IMR-90 (cell line): ENCODE data around the gene THRAP3. TPM values are rescaled to one million over a fixed set of nuclear protein-coding genes. Genes with fewer than 3 reads are reported as not detected.

ENCODE experiments used
- ATAC-seq: fragments of 200-7000 bp; cut with Tn5 transposase; 2 replicates; pipeline ENCODE4 v1.9.1; 2020; ENCODE audit warnings: low read depth, mild to moderate bottlenecking, moderate library complexity
- BruUV-seq: library from RNA; stranded (reverse); fragments of 400-500 nt; replicated peaks from 2 replicates; lab custom pipeline; 2021; lab: Mats Ljungman, UMichigan
- CTCF ChIA-PET: fragments of 300-600 bp; formaldehyde crosslinking; extraction: SDS; loops from one replicate; lab custom pipeline; 2021; ENCODE audit warnings: antibody characterized with exemption; lab: Yijun Ruan, JAX
- POLR2A ChIA-PET: fragments of 300-600 bp; sonication (Branson Sonifier 250); formaldehyde crosslinking; loops from one replicate; lab custom pipeline; 2022; ENCODE audit warnings: antibody characterized with exemption; ENCODE audit not compliant: unreplicated experiment; lab: Charles Lee
- DNase-seq: peaks from one replicate; pipeline ENCODE4 v3.0.0; 2013
- H2AFZ ChIP-seq: replicated peaks from 2 replicates; pipeline ENCODE3; 2013; ENCODE audit warnings: low read length, mild to moderate bottlenecking; ENCODE audit not compliant: poor library complexity
- H2AK5ac ChIP-seq: 2 replicates; pipeline ENCODE4 v1.6.1; 2013; ENCODE audit warnings: low read depth, low read length, inconsistent platforms
- H2AK9ac ChIP-seq: replicated peaks from 2 replicates; pipeline ENCODE3; 2013; ENCODE audit warnings: mild to moderate bottlenecking, low read depth, low read length, moderate library complexity; ENCODE audit not compliant: poor library complexity
- H2BK120ac ChIP-seq: 2 replicates; pipeline ENCODE4 v1.6.1; 2013; ENCODE audit warnings: low read depth, low read length, inconsistent platforms
- H2BK15ac ChIP-seq: 3 replicates; pipeline ENCODE4 v1.6.1; 2013; ENCODE audit warnings: low read depth, low read length, inconsistent platforms
- H2BK20ac ChIP-seq: 2 replicates; pipeline ENCODE4 v1.6.1; 2013; ENCODE audit warnings: low read depth, mild to moderate bottlenecking, inconsistent platforms, low read length, moderate library complexity
- H2BK5ac ChIP-seq: 2 replicates; pipeline ENCODE4 v1.6.1; 2013; ENCODE audit warnings: mild to moderate bottlenecking, low read depth, low read length, inconsistent platforms; ENCODE audit not compliant: poor library complexity, severe bottlenecking
- H3K14ac ChIP-seq: replicated peaks from 2 replicates; pipeline ENCODE4 v1.6.1; 2013; ENCODE audit warnings: low read depth, low read length, inconsistent platforms
- H3K18ac ChIP-seq: 2 replicates; pipeline ENCODE4 v1.6.1; 2013; ENCODE audit warnings: low read depth, low read length, control low read depth
- H3K23ac ChIP-seq: 2 replicates; pipeline ENCODE4 v1.6.1; 2013; ENCODE audit warnings: low read depth, low read length, inconsistent platforms
- H3K27ac ChIP-seq: 2 replicates; pipeline ENCODE4 v1.5.1; 2013; ENCODE audit warnings: mild to moderate bottlenecking, control low read depth, low read length; ENCODE audit not compliant: insufficient read depth
- H3K27me3 ChIP-seq: 2 replicates; pipeline ENCODE4 v1.6.1; 2013; ENCODE audit warnings: low read length; ENCODE audit not compliant: control insufficient read depth, insufficient read depth
- H3K36me3 ChIP-seq: 2 replicates; pipeline ENCODE4 v1.6.1; 2013; ENCODE audit warnings: low read length, mixed read lengths; ENCODE audit not compliant: control insufficient read depth, insufficient read depth
- H3K4ac ChIP-seq: 2 replicates; pipeline ENCODE4 v1.6.1; 2013; ENCODE audit warnings: low read depth, low read length, inconsistent platforms
- H3K4me1 ChIP-seq: 2 replicates; pipeline ENCODE4 v1.6.1; 2013; ENCODE audit warnings: low read length, mixed read lengths; ENCODE audit not compliant: control insufficient read depth, insufficient read depth
- H3K4me2 ChIP-seq: 2 replicates; pipeline ENCODE4 v1.6.1; 2013; ENCODE audit warnings: low read depth, mild to moderate bottlenecking, control low read depth, low read length, moderate library complexity
- H3K4me3 ChIP-seq: 2 replicates; pipeline ENCODE4 v1.5.1; 2013; ENCODE audit warnings: low read depth, mild to moderate bottlenecking, control low read depth, low read length, moderate library complexity; ENCODE audit not compliant: insufficient read depth
- H3K56ac ChIP-seq: 2 replicates; pipeline ENCODE4 v1.6.1; 2013; ENCODE audit warnings: low read length, inconsistent platforms; ENCODE audit not compliant: insufficient read depth; ENCODE audit errors: extremely low read depth
- H3K79me1 ChIP-seq, 2 experiments: 2 replicates each; pipeline ENCODE4 v1.6.1; 2013; ENCODE audit warnings: low read length in 2 of 2, inconsistent platforms in 1 of 2, low read depth in 1 of 2
- H3K9ac ChIP-seq: 2 replicates; pipeline ENCODE4 v1.6.1; 2013; ENCODE audit warnings: low read depth, low read length, control low read depth
- H3K9me1 ChIP-seq: 2 replicates; pipeline ENCODE4 v1.6.1; 2013; ENCODE audit warnings: low read length, inconsistent platforms; ENCODE audit not compliant: insufficient read depth
- H3K9me3 ChIP-seq: 2 replicates; pipeline ENCODE4 v1.6.1; 2013; ENCODE audit warnings: low read length; ENCODE audit not compliant: control insufficient read depth, insufficient read depth
- H4K20me1 ChIP-seq: 2 replicates; pipeline ENCODE4 v1.6.1; 2013; ENCODE audit warnings: low read length, inconsistent platforms; ENCODE audit not compliant: insufficient read depth
- H4K5ac ChIP-seq: 2 replicates; pipeline ENCODE4 v1.6.1; 2013; ENCODE audit warnings: mild to moderate bottlenecking, low read depth, low read length, control low read depth
- H4K8ac ChIP-seq, 2 experiments: 2 replicates each; pipeline ENCODE4 v1.6.1; 2013; ENCODE audit warnings: low read depth in 2 of 2, low read length in 2 of 2, control low read depth in 1 of 2, inconsistent platforms in 1 of 2
- H4K91ac ChIP-seq: 2 replicates; pipeline ENCODE4 v1.6.1; 2013; ENCODE audit warnings: low read depth, low read length, inconsistent platforms; ENCODE audit not compliant: insufficient read depth
- BHLHE40 ChIP-seq: fragments of 150-350 bp; IDR thresholded peaks from 2 replicates; pipeline ENCODE4 v1.6.1; 2016; ENCODE audit warnings: mild to moderate bottlenecking, low read depth, low read length
- ELK1 ChIP-seq: fragments of 150-350 bp; IDR thresholded peaks from 2 replicates; pipeline ENCODE4 v1.6.1; 2016; ENCODE audit warnings: low read depth, mild to moderate bottlenecking, low read length, moderate library complexity, borderline replicate concordance
- FOS ChIP-seq: fragments of 150-350 bp; IDR thresholded peaks from 2 replicates; pipeline ENCODE4 v1.6.1; 2016; ENCODE audit warnings: low read depth, low read length
- RAD21 ChIP-seq: IDR thresholded peaks from 2 replicates; pipeline ENCODE4 v1.6.1; 2012; ENCODE audit warnings: low read length, improper control_type of control experiment
- WGBS, 2 experiments: methylation state at CpG; one replicate each; pipeline versions ENCODE4 v1.1.5 to v1.1.7; 2013; ENCODE audit warnings: missing lambda C conversion rate in 2 of 2; ENCODE audit not compliant: insufficient read length in 1 of 2; ENCODE audit errors: extremely low coverage in 2 of 2; 5-methylcytosine and 5-hydroxymethylcytosine counted together
- dilution Hi-C: fragments of 300-500 bp; cut with HindIII; formaldehyde crosslinking; loops from one replicate; pipeline ENCODE4 v1.14.3; 2018; ENCODE audit warnings: low sequenced_read_pairs; ENCODE audit not compliant: unreplicated experiment
- in situ Hi-C: fragments of 300-500 bp; cut with MboI; formaldehyde crosslinking; loops from 3 replicates; pipeline ENCODE4 v1.14.3; 2019; ENCODE audit warnings: low sequenced_read_pairs, inconsistent platforms, mixed read lengths
- intact Hi-C: fragments of 100-400 bp; cut with micrococcal nuclease; formaldehyde crosslinking; loops from 2 replicates; pipeline ENCODE4 v1.10.0; 2022
- polyA plus RNA-seq, 3 experiments: library from polyadenylated mRNA; depleted of rRNA; stranded (reverse); fragments of >200 nt; gene quantifications; 2 replicates each; pipeline ENCODE4 v1.2.3, GENCODE V29; 2012; ENCODE audit warnings: low replicate concordance in 1 of 3
- total RNA-seq: library from RNA; depleted of rRNA; stranded (reverse); fragments of >200 nt; gene quantifications from 2 replicates; pipeline ENCODE4 v1.2.3, GENCODE V29; 2012

Gene THRAP3
- total and polyA plus RNA-seq, 2 of the 4 experiments (the other 2 are of a cell fraction) = 60.6 to 66.5 TPM

DNA sequence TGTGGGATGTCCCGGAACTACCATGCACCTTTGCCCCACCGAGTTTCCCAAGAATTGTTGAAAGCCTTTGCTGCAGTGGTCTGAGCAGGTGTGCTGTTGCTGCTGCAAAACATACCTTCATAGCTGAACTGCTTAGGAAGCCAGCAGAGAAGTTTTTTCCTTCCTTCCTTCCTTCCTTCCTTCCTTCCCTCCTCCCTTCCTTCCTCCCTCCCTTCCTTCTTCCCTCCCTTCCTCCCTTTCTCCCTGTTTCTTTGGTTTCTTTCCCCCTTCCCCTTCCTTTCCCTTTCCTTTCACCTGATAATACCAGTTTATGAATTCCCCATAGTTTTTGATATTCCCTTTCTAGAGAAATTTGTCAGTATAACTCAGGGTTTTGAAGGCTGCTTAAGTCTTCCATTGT is 71.1 kb downstream of the THRAP3 start:
- H2BK120ac ChIP-seq = no peak overlapping the region
- TF ChIP-seq FOS (no peak), RAD21 (no peak), BHLHE40 (no peak), ELK1 (no peak)
- H4K20me1 ChIP-seq = peaks cover 17% of the 10 kb centered on the region; the same call in 1 of the 2 replicates
- H3K27me3 ChIP-seq = no peaks in the 10 kb centered on the region
- H3K14ac ChIP-seq = no peak overlapping the region
- no peak overlapping the region for H2AK5ac ChIP-seq
- ATAC-seq = no peak
- no peak overlapping the region for H2BK15ac ChIP-seq
- H3K4ac ChIP-seq = no peak overlapping the region
- H2AK9ac ChIP-seq = no peak overlapping the region
- no peak overlapping the region for H4K8ac ChIP-seq
- H4K5ac ChIP-seq = no peak overlapping the region
- CTCF ChIA-PET = no interaction called here
- in situ Hi-C loops (no loop called here), dilution Hi-C loops (no loop called here), intact Hi-C loops (no loop called here)
- H3K9me1 ChIP-seq = 0 out of 2 replicates have a peak, but pooled peaks cover under 1% of the 10 kb centered on the region
- no peaks in the 10 kb centered on the region for H3K9me3 ChIP-seq
- H3K79me1 ChIP-seq = peaks cover 38 to 57% of the 10 kb centered on the region in 2 experiments
- BruUV-seq = no TSS peak
- WGBS, 2 experiments = 100% methylated on average over 1 of the region's 2 CpGs; no CpG with 5 or more reads in 1 of the 2 experiments
- H3K36me3 ChIP-seq = peaks cover 56% of the 10 kb centered on the region
- no peak overlapping the region for H2BK5ac ChIP-seq
- no peak for DNase-seq
- H2BK20ac ChIP-seq = no peak overlapping the region
- H3K4me1 ChIP-seq = peaks cover 5% of the 10 kb centered on the region
- H3K4me2 ChIP-seq = no peak overlapping the region
- no peak overlapping the region for H3K56ac ChIP-seq
- H3K18ac ChIP-seq = no peak overlapping the region
- no peak overlapping the region for H3K9ac ChIP-seq
- H3K27ac ChIP-seq = no peak overlapping the region
- H3K23ac ChIP-seq = no peak overlapping the region
- POLR2A ChIA-PET = interaction anchor here (0.6 kb wide), 1 partner anchor 122 kb away, joined by 4 read pairs; no protein-coding TSS in a partner anchor
- no peak overlapping the region for H2AFZ ChIP-seq
- H4K91ac ChIP-seq = no peak overlapping the region
- H3K4me3 ChIP-seq = no peak overlapping the region
